ENCODE results near the gene AMN.
"Not testable (repeated sequence)": the region's sequence is repeated elsewhere in the genome, so short reads cannot be mapped to it uniquely, and the experiment has no call there.

Gene AMN

GRCh38 chr14:102891111-102891510 lies 31.4 kb upstream of the AMN start:
- TF ChIP-seq CTCF (IDR thresholded peaks at IDR 0.05; ENCODE audit: extremely low read depth, insufficient read depth, missing control alignments), result no peak
- in situ Hi-C loops (cut with MboI; ENCODE audit: low pct_unique_long_range_greater_than_20kb, low sequenced_read_pairs, unreplicated experiment), result no loop called here
- DNase-seq (ENCODE audit: low spot score), result no peak

GRCh38 chr14:102891556-102891955 lies 30.9 kb upstream of the AMN start:
- DNase-seq (ENCODE audit: low spot score), result no peak
- no peak for TF ChIP-seq CTCF (IDR thresholded peaks at IDR 0.05; ENCODE audit: extremely low read depth, insufficient read depth, missing control alignments)
- in situ Hi-C loops (cut with MboI; ENCODE audit: low pct_unique_long_range_greater_than_20kb, low sequenced_read_pairs, unreplicated experiment), result no loop called here

GRCh38 chr14:102892651-102893050 lies 29.8 kb upstream of the AMN start:
- TF ChIP-seq CTCF (IDR thresholded peaks at IDR 0.05; ENCODE audit: extremely low read depth, insufficient read depth, missing control alignments), result no peak
- DNase-seq (ENCODE audit: low spot score), result no peak
- in situ Hi-C loops (cut with MboI; ENCODE audit: low pct_unique_long_range_greater_than_20kb, low sequenced_read_pairs, unreplicated experiment), result no loop called here

GRCh38 chr14:102893452-102893851 lies 29.0 kb upstream of the AMN start:
- in situ Hi-C loops (cut with MboI; ENCODE audit: low pct_unique_long_range_greater_than_20kb, low sequenced_read_pairs, unreplicated experiment), result no loop called here
- no peak for TF ChIP-seq CTCF (IDR thresholded peaks at IDR 0.05; ENCODE audit: extremely low read depth, insufficient read depth, missing control alignments)

GRCh38 chr14:102896735-102897134 lies 25.7 kb upstream of the AMN start:
- DNase-seq (ENCODE audit: low spot score); in situ Hi-C loops (cut with MboI; ENCODE audit: low pct_unique_long_range_greater_than_20kb, low sequenced_read_pairs, unreplicated experiment): not testable (repeated sequence)

More at GRCh38 chr14:102893452-102893851, 29.0 kb upstream of the AMN start:
- DNase-seq (ENCODE audit: low spot score), result no peak

GRCh38 chr14:102897299-102898027 lies 25.0 kb upstream of the AMN start:
- no peak for TF ChIP-seq CTCF (IDR thresholded peaks at IDR 0.05; ENCODE audit: extremely low read depth, insufficient read depth, missing control alignments)
- DNase-seq (ENCODE audit: low spot score), result no peak
- in situ Hi-C loops (cut with MboI; ENCODE audit: low pct_unique_long_range_greater_than_20kb, low sequenced_read_pairs, unreplicated experiment), result no loop called here

- no peak for DNase-seq (ENCODE audit: low spot score)
- no peak for TF ChIP-seq CTCF (IDR thresholded peaks at IDR 0.05; ENCODE audit: extremely low read depth, insufficient read depth, missing control alignments)
- in situ Hi-C loops (cut with MboI; ENCODE audit: low pct_unique_long_range_greater_than_20kb, low sequenced_read_pairs, unreplicated experiment), result no loop called here
Observed at GRCh38 chr14:102898298-102898697, 24.2 kb upstream of the AMN start.
